T-helper 2 cell (primary cell): ENCODE results near the gene HELZ.
"Not testable (repeated sequence)": the region's sequence is repeated elsewhere in the genome, so short reads cannot be mapped to it uniquely, and the experiment has no call there.

Experiments
- DNase-seq, 5 experiments: peaks; one replicate each; pipeline versions ENCODE4 v3.0.0 to v3.0.0-alpha.2; 2012 to 2022

Gene HELZ

GRCh38 chr17:67266496-67266895 is 21.5 kb upstream of the HELZ start:
- DNase-seq: no peak

GRCh38 chr17:67265436-67266019 is 20.5 kb upstream of the HELZ start:
- DNase-seq: no peak

GRCh38 chr17:67262435-67263117 is 17.6 kb upstream of the HELZ start:
- DNase-seq: no peak

- no peak for DNase-seq
These were observed 15.4 kb upstream of the HELZ start for GRCh38 chr17:67260170-67260987.

GRCh38 chr17:67258821-67259468 is 13.9 kb upstream of the HELZ start:
- DNase-seq: peak in 2 of 5 experiments; percentile 72 to 76

GRCh38 chr17:67256075-67256732 is 11.2 kb upstream of the HELZ start:
- DNase-seq: no peak

GRCh38 chr17:67253384-67253783 is 8.4 kb upstream of the HELZ start:
- no peak for DNase-seq

- DNase-seq: not testable (repeated sequence)
These were observed 6.6 kb upstream of the HELZ start for GRCh38 chr17:67251586-67251985.

GRCh38 chr17:67248291-67248690 is 3.3 kb upstream of the HELZ start:
- no peak for DNase-seq

- no peak for DNase-seq
These were observed 2.5 kb upstream of the HELZ start for GRCh38 chr17:67247416-67247900.

- peak in 2 of 5 experiments; percentile 83 to 87 for DNase-seq
These were observed 1.8 kb upstream of the HELZ start for GRCh38 chr17:67246653-67247415.

GRCh38 chr17:67246403-67246652 is 1.3 kb upstream of the HELZ start:
- no peak for DNase-seq

GRCh38 chr17:67245694-67246402 is 852 bp upstream of the HELZ start:
- peak; percentile 35 to 59 (median 38) for DNase-seq

- DNase-seq: no peak
These were observed 444 bp downstream of the HELZ start for GRCh38 chr17:67244431-67245072.

GRCh38 chr17:67243284-67243683 is 1.7 kb downstream of the HELZ start:
- no peak for DNase-seq

- no peak for DNase-seq
These were observed 3.2 kb downstream of the HELZ start for GRCh38 chr17:67241719-67242341.

- DNase-seq: no peak
These were observed 5.4 kb downstream of the HELZ start for GRCh38 chr17:67239597-67239996.

- no peak for DNase-seq
These were observed 6.0 kb downstream of the HELZ start for GRCh38 chr17:67238991-67239390.

GRCh38 chr17:67232441-67232840 is 12.6 kb downstream of the HELZ start:
- DNase-seq: no peak
